Measurements from ENCODE around the gene SETBP1.

DNA sequence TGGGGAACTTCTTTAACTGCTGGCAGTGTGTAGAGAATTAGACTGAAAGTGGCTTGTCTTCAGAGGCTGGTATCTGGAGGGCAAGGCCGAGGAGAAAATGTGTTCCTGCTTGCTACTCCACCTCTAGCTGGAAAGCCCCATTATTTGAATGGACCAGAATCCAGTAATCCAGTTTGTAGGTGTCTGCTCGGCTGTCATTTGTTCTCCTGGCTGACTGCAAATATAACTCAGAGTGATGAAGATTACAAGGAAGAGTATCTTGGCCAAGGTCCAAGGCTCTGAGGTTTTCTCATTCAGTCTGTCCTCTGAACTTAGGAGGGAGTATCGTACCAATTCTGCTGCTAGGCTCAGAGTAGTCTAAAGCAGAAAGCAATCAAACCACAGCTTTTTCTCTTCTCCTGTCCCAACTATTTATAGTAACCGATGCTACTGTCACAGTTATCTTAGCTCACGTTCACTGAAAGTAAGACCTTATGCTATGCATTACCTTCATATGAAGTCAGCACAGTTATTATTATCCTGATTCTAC lies 228.6 kb downstream of the SETBP1 start:
- TF ChIP-seq, protein P1, sequence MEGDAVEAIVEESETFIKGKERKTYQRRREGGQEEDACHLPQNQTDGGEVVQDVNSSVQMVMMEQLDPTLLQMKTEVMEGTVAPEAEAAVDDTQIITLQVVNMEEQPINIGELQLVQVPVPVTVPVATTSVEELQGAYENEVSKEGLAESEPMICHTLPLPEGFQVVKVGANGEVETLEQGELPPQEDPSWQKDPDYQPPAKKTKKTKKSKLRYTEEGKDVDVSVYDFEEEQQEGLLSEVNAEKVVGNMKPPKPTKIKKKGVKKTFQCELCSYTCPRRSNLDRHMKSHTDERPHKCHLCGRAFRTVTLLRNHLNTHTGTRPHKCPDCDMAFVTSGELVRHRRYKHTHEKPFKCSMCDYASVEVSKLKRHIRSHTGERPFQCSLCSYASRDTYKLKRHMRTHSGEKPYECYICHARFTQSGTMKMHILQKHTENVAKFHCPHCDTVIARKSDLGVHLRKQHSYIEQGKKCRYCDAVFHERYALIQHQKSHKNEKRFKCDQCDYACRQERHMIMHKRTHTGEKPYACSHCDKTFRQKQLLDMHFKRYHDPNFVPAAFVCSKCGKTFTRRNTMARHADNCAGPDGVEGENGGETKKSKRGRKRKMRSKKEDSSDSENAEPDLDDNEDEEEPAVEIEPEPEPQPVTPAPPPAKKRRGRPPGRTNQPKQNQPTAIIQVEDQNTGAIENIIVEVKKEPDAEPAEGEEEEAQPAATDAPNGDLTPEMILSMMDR (IDR thresholded peaks at IDR 0.05): no peak
- no peak for TF ChIP-seq EP300 (IDR thresholded peaks at IDR 0.05)
